Neural progenitor cell (in vitro differentiated cells): ENCODE data around the gene SNTG2. TPM values are rescaled to one million over a fixed set of nuclear protein-coding genes. Genes with fewer than 3 reads are reported as not detected.

Source experiments
- DNase-seq: peaks from one replicate; pipeline ENCODE4 v3.0.0-alpha.2; 2016; ENCODE audit warnings: low spot score
- H2AFZ ChIP-seq: fragments of 200-600 bp; sonication (generic); replicated peaks from 2 replicates; pipeline ENCODE4 v1.6.1; 2016; ENCODE audit warnings: antibody characterized with exemption
- H3F3A ChIP-seq: fragments of 200-600 bp; sonication (generic); 2 replicates; pipeline ENCODE4 v1.6.1; 2016; ENCODE audit warnings: antibody characterized with exemption, low read depth
- H3K27ac ChIP-seq: fragments of 200-600 bp; sonication (generic); 2 replicates; pipeline ENCODE4 v1.5.1; 2016; ENCODE audit warnings: mild to moderate bottlenecking
- H3K27me3 ChIP-seq: fragments of 200-600 bp; sonication (generic); 2 replicates; pipeline ENCODE4 v1.6.1; 2016; ENCODE audit warnings: mild to moderate bottlenecking, moderate library complexity
- H3K36me3 ChIP-seq: fragments of 200-600 bp; sonication (generic); 2 replicates; pipeline ENCODE4 v1.5.1; 2016
- H3K4me1 ChIP-seq: fragments of 200-600 bp; sonication (generic); 2 replicates; pipeline ENCODE4 v1.6.1; 2016; ENCODE audit warnings: mixed run types
- H3K4me2 ChIP-seq: fragments of 200-600 bp; sonication (generic); 2 replicates; pipeline ENCODE4 v1.6.1; 2016
- H3K4me3 ChIP-seq: fragments of 200-600 bp; sonication (generic); 2 replicates; pipeline ENCODE4 v1.5.1; 2016
- H3K79me2 ChIP-seq: fragments of 200-600 bp; sonication (generic); 2 replicates; pipeline ENCODE4 v1.6.1; 2016; ENCODE audit warnings: low read depth
- H3K9ac ChIP-seq: fragments of 200-600 bp; sonication (generic); 2 replicates; pipeline ENCODE4 v1.6.1; 2016
- H3K9me3 ChIP-seq: fragments of 200-600 bp; sonication (generic); 2 replicates; pipeline ENCODE4 v1.5.1; 2016; ENCODE audit warnings: low read depth
- H4K20me1 ChIP-seq: fragments of 200-600 bp; sonication (generic); 2 replicates; pipeline ENCODE4 v1.6.1; 2016; ENCODE audit warnings: low read depth
- H3K27ac Mint-ChIP-seq: 3 replicates; pipeline ENCODE4 v1.8.0; 2021; ENCODE audit warnings: mixed read lengths
- H3K27me3 Mint-ChIP-seq: 2 replicates; pipeline ENCODE4 v1.8.0; 2022; ENCODE audit warnings: low read depth, mild to moderate bottlenecking, inconsistent platforms, moderate library complexity, mixed read lengths; ENCODE audit not compliant: insufficient read depth
- H3K36me3 Mint-ChIP-seq: 3 replicates; pipeline ENCODE4 v1.8.0; 2021; ENCODE audit warnings: mixed read lengths
- H3K4me1 Mint-ChIP-seq: 3 replicates; pipeline ENCODE4 v1.8.0; 2021; ENCODE audit warnings: mixed read lengths
- H3K4me3 Mint-ChIP-seq: 3 replicates; pipeline ENCODE4 v1.8.0; 2021; ENCODE audit warnings: mild to moderate bottlenecking, moderate library complexity, mixed read lengths
- H3K9me3 Mint-ChIP-seq: 3 replicates; pipeline ENCODE4 v1.8.0; 2020; ENCODE audit warnings: mixed read lengths
- CTCF ChIP-seq: fragments of 200-600 bp; sonication (generic); IDR thresholded peaks from 2 replicates; pipeline ENCODE4 v1.5.1; 2017; ENCODE audit warnings: antibody characterized with exemption, mild to moderate bottlenecking
- EZH2 ChIP-seq: fragments of 200-600 bp; sonication (generic); IDR thresholded peaks from 2 replicates; pipeline ENCODE4 v1.6.1; 2017; ENCODE audit warnings: antibody characterized with exemption, mild to moderate bottlenecking, moderate library complexity
- EZH2phosphoT487 ChIP-seq: fragments of 200-600 bp; sonication (generic); IDR thresholded peaks from 2 replicates; pipeline ENCODE4 v1.6.1; 2017; ENCODE audit warnings: antibody characterized with exemption
- total RNA-seq: library from RNA; depleted of rRNA; stranded (reverse); fragments of >200 nt; gene quantifications from 2 replicates; pipeline ENCODE4 v1.2.3, GENCODE V29; 2015; ENCODE audit warnings: low replicate concordance

The SNTG2 gene
- total RNA-seq, 1 donor from 2014 or later: 1.1 TPM

DNA sequence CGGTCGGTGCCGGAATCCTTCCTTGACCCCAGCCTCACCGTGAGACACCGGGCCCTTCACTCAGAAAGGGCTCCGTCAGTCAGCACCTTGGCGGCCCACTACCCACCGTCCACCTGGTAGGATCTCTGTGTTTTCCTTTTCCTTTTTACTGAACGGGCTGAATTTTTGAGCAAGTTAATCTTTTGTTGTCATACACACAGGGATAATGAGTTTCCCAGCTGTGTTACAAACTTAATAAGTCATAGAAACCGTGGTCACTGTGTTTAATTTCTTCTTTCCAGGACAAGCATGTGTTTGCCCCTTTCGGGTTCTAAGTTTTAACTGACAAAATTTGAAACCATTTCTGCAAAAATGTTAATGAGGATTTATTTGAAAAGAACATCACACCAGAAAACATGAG is 423.6 kb downstream of the SNTG2 start:
- H3K4me1 Mint-ChIP-seq: peaks cover 10% of the 10 kb centered on the region

GRCh38 chr2:1375794-1376193 is 425.1 kb downstream of the SNTG2 start:
- no peaks in the 10 kb centered on the region for H3K9me3 Mint-ChIP-seq
- H3K36me3 Mint-ChIP-seq: no peaks in the 10 kb centered on the region
- H3K27ac Mint-ChIP-seq: no peak overlapping the region

More for the DNA sequence above, 423.6 kb downstream of the SNTG2 start:
- no peak overlapping the region for H3K4me2 ChIP-seq
- H3K9me3 ChIP-seq: no peaks in the 10 kb centered on the region
- no peaks in the 10 kb centered on the region for H3K36me3 ChIP-seq
- H4K20me1 ChIP-seq: no peaks in the 10 kb centered on the region
- no peak overlapping the region for H3K27ac ChIP-seq
- Mint-ChIP-seq H3K4me3 (no peak overlapping the region), H3K27me3 (peaks cover 2% of the 10 kb centered on the region), H3K9me3 (no peaks in the 10 kb centered on the region), H3K27ac (no peak overlapping the region), H3K36me3 (no peaks in the 10 kb centered on the region)
- no peak overlapping the region for H2AFZ ChIP-seq
- no peaks in the 10 kb centered on the region for H3K27me3 ChIP-seq
- no peak overlapping the region for H3K4me3 ChIP-seq
- DNase-seq: no peak
- no peaks in the 10 kb centered on the region for H3K4me1 ChIP-seq
- TF ChIP-seq CTCF: no peak
- TF ChIP-seq EZH2: no peak
- TF ChIP-seq EZH2phosphoT487: no peak
- H3F3A ChIP-seq: no peaks in the 10 kb centered on the region
- H3K79me2 ChIP-seq: no peaks in the 10 kb centered on the region
- no peak overlapping the region for H3K9ac ChIP-seq

GRCh38 chr2:1377473-1377872 is 426.8 kb downstream of the SNTG2 start:
- no peaks in the 10 kb centered on the region for H3K9me3 Mint-ChIP-seq
- peaks cover 3% of the 10 kb centered on the region for H3K4me1 Mint-ChIP-seq
- no peaks in the 10 kb centered on the region for H3K36me3 Mint-ChIP-seq

More at GRCh38 chr2:1375794-1376193, 425.1 kb downstream of the SNTG2 start:
- Mint-ChIP-seq H3K27me3 (peaks cover 2% of the 10 kb centered on the region), H3K4me3 (no peak overlapping the region), H3K4me1 (peaks cover 10% of the 10 kb centered on the region)
- Histone ChIP-seq H4K20me1 (no peaks in the 10 kb centered on the region), H3K9ac (no peak overlapping the region), H3K9me3 (no peaks in the 10 kb centered on the region), H2AFZ (peak overlapping the region; percentile 76), H3K27me3 (no peaks in the 10 kb centered on the region), H3K4me3 (no peak overlapping the region), H3K4me1 (no peaks in the 10 kb centered on the region), H3K36me3 (no peaks in the 10 kb centered on the region), H3F3A (no peaks in the 10 kb centered on the region), H3K79me2 (no peaks in the 10 kb centered on the region), H3K4me2 (no peak overlapping the region), H3K27ac (no peak overlapping the region)
- no peak for DNase-seq
- TF ChIP-seq CTCF (no peak), EZH2 (no peak), EZH2phosphoT487 (no peak)

More at GRCh38 chr2:1377473-1377872, 426.8 kb downstream of the SNTG2 start:
- H3K36me3 ChIP-seq: no peaks in the 10 kb centered on the region
- no peaks in the 10 kb centered on the region for H3K9me3 ChIP-seq
- H3K27me3 ChIP-seq: no peaks in the 10 kb centered on the region
- no peak overlapping the region for H3K4me2 ChIP-seq
- no peaks in the 10 kb centered on the region for H4K20me1 ChIP-seq
- Mint-ChIP-seq H3K27me3 (peaks cover 2% of the 10 kb centered on the region), H3K27ac (peak overlapping the region; percentile 78), H3K4me3 (no peak overlapping the region)
- no peak overlapping the region for H3K27ac ChIP-seq
- TF ChIP-seq CTCF: no peak
- TF ChIP-seq EZH2: no peak
- TF ChIP-seq EZH2phosphoT487: no peak
- H2AFZ ChIP-seq: no peak overlapping the region
- H3F3A ChIP-seq: no peaks in the 10 kb centered on the region
- no peak overlapping the region for H3K9ac ChIP-seq
- no peaks in the 10 kb centered on the region for H3K79me2 ChIP-seq
- H3K4me1 ChIP-seq: no peaks in the 10 kb centered on the region
- no peak overlapping the region for H3K4me3 ChIP-seq
- DNase-seq: no peak
